Prostate gland (tissue), 2 donors: Measurements from ENCODE around the gene DOCK10. TPM values are rescaled to one million over a fixed set of nuclear protein-coding genes. Genes with fewer than 3 reads are reported as not detected.

Experiments used
- DNase-seq: peaks from one replicate; pipeline ENCODE4 v3.0.0-alpha.2; 2019; ENCODE audit warnings: low spot score
- H3K27ac ChIP-seq, 2 donors: fragments of 200-600 bp; sonication (generic); 2 replicates each; pipeline ENCODE4 v1.5.1; 2017 to 2019
- H3K27me3 ChIP-seq: fragments of 200-600 bp; sonication (generic); replicated peaks from 2 replicates; pipeline ENCODE4 v1.5.1; 2019; ENCODE audit not compliant: insufficient read depth
- H3K36me3 ChIP-seq, 2 donors: fragments of 200-600 bp; sonication (generic); 1 replicate in 1 of 2; 2 replicates in 1 of 2; pipeline versions ENCODE4 v1.5.1 to v1.8.1; 2017 to 2019
- H3K4me1 ChIP-seq: fragments of 200-600 bp; sonication (generic); replicated peaks from 2 replicates; pipeline ENCODE4 v1.5.1; 2019
- H3K4me3 ChIP-seq, 2 donors: fragments of 200-600 bp; sonication (generic); 2 replicates each; pipeline ENCODE4 v1.5.1; 2017 to 2019
- H3K9me3 ChIP-seq: fragments of 200-600 bp; sonication (generic); 2 replicates; pipeline ENCODE4 v1.5.1; 2017
- POLR2A ChIP-seq: fragments of 450-650 bp; IDR thresholded peaks from one replicate; pipeline ENCODE4 v1.6.1; 2016; ENCODE audit warnings: antibody characterized with exemption, mild to moderate bottlenecking
- POLR2AphosphoS5 ChIP-seq: sonication (generic); formaldehyde crosslinking; IDR thresholded peaks from one replicate; pipeline ENCODE4 v1.6.1; 2017; ENCODE audit warnings: antibody characterized with exemption
- WGBS: methylation state at CpG from one replicate; pipeline ENCODE4 v1.1.5; 2018; 5-methylcytosine and 5-hydroxymethylcytosine counted together
- intact Hi-C: fragments of 100-400 bp; cut with DNase I; formaldehyde crosslinking; loops from one replicate; pipeline ENCODE4 v1.14.2; 2022
- total RNA-seq, 2 donors: library from RNA; depleted of rRNA; stranded (reverse); fragments of >200 nt; gene quantifications; one replicate each; pipeline ENCODE4 v1.1.0, GENCODE V29; 2016
- TF ChIP-seq, protein P1 (sequence below), 4 experiments: fragments of 200-600 bp in 2 of 4; fragments of 450-650 bp in 2 of 4; sonication (generic) in 2 of 4; IDR thresholded peaks; 1 replicate in 3 of 4; 2 replicates in 1 of 4; pipeline ENCODE4 v1.5.1; 2016 to 2019; ENCODE audit warnings: antibody characterized with exemption in 4 of 4, mild to moderate bottlenecking in 2 of 4, moderate library complexity in 2 of 4

DOCK10 gene
- total RNA-seq, 2 donors from 2014 or later: 4.8 to 6.2 TPM

DNA sequence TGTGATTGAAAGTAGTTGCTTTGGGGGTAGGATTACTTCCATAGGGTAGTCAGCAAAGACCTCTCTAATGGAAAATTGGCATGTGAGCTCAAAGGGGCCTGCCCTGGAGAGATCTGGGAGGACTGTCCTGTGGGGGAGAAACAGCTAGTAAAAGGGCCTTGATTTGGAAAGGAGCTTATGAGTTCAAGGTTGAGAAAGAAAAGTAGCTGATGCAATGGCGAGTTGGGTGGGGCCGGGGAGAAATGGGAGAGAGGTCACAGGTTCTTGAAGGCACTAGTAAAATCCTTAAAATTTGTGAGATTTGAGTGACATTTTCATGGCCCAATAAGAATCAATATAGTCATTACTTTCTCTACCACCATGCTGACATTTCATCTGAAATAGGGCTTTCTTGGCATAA, 244.1 kb downstream of the DOCK10 start:
- WGBS: 92% methylated on average over 2 of the region's 2 CpGs
- intact Hi-C loops: no loop called here
- Histone ChIP-seq H3K4me1 (no peaks in the 10 kb centered on the region), H3K27me3 (no peaks in the 10 kb centered on the region), H3K4me3 (no peak overlapping the region), H3K36me3 (no peaks in the 10 kb centered on the region), H3K9me3 (no peaks in the 10 kb centered on the region), H3K27ac (no peak overlapping the region)
- DNase-seq: no peak
- TF ChIP-seq, protein P1, sequence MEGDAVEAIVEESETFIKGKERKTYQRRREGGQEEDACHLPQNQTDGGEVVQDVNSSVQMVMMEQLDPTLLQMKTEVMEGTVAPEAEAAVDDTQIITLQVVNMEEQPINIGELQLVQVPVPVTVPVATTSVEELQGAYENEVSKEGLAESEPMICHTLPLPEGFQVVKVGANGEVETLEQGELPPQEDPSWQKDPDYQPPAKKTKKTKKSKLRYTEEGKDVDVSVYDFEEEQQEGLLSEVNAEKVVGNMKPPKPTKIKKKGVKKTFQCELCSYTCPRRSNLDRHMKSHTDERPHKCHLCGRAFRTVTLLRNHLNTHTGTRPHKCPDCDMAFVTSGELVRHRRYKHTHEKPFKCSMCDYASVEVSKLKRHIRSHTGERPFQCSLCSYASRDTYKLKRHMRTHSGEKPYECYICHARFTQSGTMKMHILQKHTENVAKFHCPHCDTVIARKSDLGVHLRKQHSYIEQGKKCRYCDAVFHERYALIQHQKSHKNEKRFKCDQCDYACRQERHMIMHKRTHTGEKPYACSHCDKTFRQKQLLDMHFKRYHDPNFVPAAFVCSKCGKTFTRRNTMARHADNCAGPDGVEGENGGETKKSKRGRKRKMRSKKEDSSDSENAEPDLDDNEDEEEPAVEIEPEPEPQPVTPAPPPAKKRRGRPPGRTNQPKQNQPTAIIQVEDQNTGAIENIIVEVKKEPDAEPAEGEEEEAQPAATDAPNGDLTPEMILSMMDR (IDR thresholded peaks at IDR 0.05): no peak
- TF ChIP-seq POLR2A (no peak), POLR2AphosphoS5 (no peak)

- H3K27ac ChIP-seq: no peak overlapping the region
- intact Hi-C loops: no loop called here
- no peak for DNase-seq
Observed at GRCh38 chr2:224796695-224797305, 245.5 kb downstream of the DOCK10 start.

DNA sequence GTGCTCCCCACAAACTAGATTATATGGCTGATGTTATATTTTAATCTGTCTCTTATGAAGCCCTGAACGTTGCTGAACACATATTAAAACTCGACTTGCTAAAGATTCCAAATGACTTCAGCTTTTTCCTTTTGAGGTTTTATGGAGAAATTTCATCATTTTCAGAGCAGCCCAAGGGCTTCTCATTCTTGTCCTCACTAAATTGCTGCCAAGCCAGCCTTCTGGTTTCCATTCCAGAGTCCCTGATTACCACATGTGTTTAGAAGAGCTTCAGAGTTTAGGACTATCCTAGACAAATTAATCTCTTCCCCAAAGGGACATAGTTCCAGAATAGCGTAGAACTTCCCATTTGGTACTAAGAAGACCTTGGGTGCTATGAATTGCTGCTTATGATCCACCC, 248.3 kb downstream of the DOCK10 start:
- H3K36me3 ChIP-seq: no peaks in the 10 kb centered on the region
- H3K4me3 ChIP-seq: no peak overlapping the region
- TF ChIP-seq POLR2A (no peak), POLR2AphosphoS5 (no peak)
- TF ChIP-seq, protein P1 (IDR thresholded peaks at IDR 0.05): no peak
- H3K4me1 ChIP-seq: no peaks in the 10 kb centered on the region
- H3K27me3 ChIP-seq: no peaks in the 10 kb centered on the region
- intact Hi-C loops: no loop called here
- WGBS: 54% methylated on average over 3 of the region's 3 CpGs
- no peak overlapping the region for H3K27ac ChIP-seq
- no peaks in the 10 kb centered on the region for H3K9me3 ChIP-seq
- DNase-seq: no peak

More at GRCh38 chr2:224796695-224797305, 245.5 kb downstream of the DOCK10 start:
- no peaks in the 10 kb centered on the region for H3K36me3 ChIP-seq
- 63% methylated on average over 8 of the region's 8 CpGs for WGBS
- H3K4me3 ChIP-seq: no peak overlapping the region
- H3K9me3 ChIP-seq: no peaks in the 10 kb centered on the region
- H3K27me3 ChIP-seq: no peaks in the 10 kb centered on the region
- TF ChIP-seq, protein P1 (IDR thresholded peaks at IDR 0.05): no peak
- TF ChIP-seq POLR2AphosphoS5: no peak
- TF ChIP-seq POLR2A: no peak
- H3K4me1 ChIP-seq: no peaks in the 10 kb centered on the region

GRCh38 chr2:224786848-224787247, 255.4 kb downstream of the DOCK10 start:
- TF ChIP-seq POLR2A: no peak
- TF ChIP-seq, protein P1 (IDR thresholded peaks at IDR 0.05): no peak
- no peak for TF ChIP-seq POLR2AphosphoS5
- Histone ChIP-seq H3K27ac (no peak overlapping the region), H3K4me3 (no peak overlapping the region), H3K4me1 (no peaks in the 10 kb centered on the region), H3K36me3 (no peaks in the 10 kb centered on the region), H3K27me3 (peaks cover 3% of the 10 kb centered on the region), H3K9me3 (no peaks in the 10 kb centered on the region)
- DNase-seq: no peak
- 58% methylated on average over 7 of the region's 7 CpGs for WGBS
- intact Hi-C loops: no loop called here

DNA sequence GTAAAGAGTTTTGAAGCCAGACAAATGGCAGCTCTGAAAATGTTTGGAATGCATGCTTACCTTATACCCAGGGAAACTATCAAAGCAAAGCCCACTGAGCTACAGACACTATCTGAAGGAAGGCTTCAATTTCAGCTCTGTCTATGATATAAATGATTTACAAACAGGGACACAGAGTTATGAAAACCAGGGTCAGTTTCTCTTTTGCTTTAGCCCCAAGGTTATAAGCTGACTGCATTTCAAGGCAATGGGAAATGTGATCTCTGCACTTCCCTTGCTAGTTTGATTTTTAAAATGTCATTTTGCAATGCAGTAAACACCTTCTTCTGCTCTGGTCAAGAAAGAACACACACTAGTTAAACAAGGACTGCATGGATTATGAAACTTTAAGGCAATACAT, 260.9 kb downstream of the DOCK10 start:
- H3K27me3 ChIP-seq: no peaks in the 10 kb centered on the region
- DNase-seq: no peak
- no peaks in the 10 kb centered on the region for H3K9me3 ChIP-seq
- H3K36me3 ChIP-seq: no peaks in the 10 kb centered on the region
- intact Hi-C loops: no loop called here
- TF ChIP-seq, protein P1 (IDR thresholded peaks at IDR 0.05): no peak
- H3K27ac ChIP-seq: no peak overlapping the region
- no peaks in the 10 kb centered on the region for H3K4me1 ChIP-seq
- no peak overlapping the region for H3K4me3 ChIP-seq
